Right ventricle myocardium superior (tissue), 1 donor: Measurements from ENCODE around the gene CKM. TPM values are rescaled to one million over a fixed set of nuclear protein-coding genes. Genes with fewer than 3 reads are reported as not detected.
A peak's percentile ranks its signal among the peaks of the same experiment; 100 is the strongest.
"Not testable (repeated sequence)": the region's sequence is repeated elsewhere in the genome, so short reads cannot be mapped to it uniquely, and the experiment has no call there.

Source experiments
- ATAC-seq: fragments of 200-7000 bp; cut with Tn5 transposase; one replicate; pipeline ENCODE4 v1.9.1; 2020; ENCODE audit warnings: mild to moderate bottlenecking; ENCODE audit not compliant: poor library complexity
- DNase-seq: peaks from one replicate; pipeline ENCODE4 v3.0.0-alpha.2; 2020
- intact Hi-C: fragments of 100-400 bp; cut with DNase I; formaldehyde crosslinking; loops from one replicate; pipeline ENCODE4 v1.11.2; 2022
- total RNA-seq: library from RNA; stranded (reverse); fragmentation: NEBNext Ultra II Directional; extraction: Animal tissue kit (Norgen Biotek cat#: 25700); gene quantifications from one replicate; pipeline ENCODE4 v1.2.1, GENCODE V29; 2021
- donor health status: DM: no; HTN: yes; CAD: no; lungs with severe emphysema.

CKM gene
- total RNA-seq, 1 donor from 2014 or later: 6,434 TPM

DNA sequence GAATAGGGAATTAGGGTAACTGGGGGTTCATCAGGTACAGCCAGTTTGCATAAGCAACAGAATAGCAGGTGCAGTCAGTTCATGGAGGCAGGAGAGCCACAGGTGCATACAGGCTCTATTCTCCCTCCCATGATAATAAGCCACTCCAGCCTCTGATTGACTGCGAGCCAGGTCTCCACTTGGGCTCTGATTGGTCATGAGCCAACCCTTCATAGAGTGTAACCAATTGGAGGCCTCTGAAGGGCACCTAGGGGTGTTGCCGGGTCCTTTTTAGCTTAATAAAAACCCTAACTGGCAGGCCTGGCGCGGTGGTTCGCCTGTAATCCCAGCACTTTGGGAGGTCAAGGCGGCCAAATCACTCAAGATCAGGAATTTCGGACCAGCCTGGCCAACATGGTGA, 8.7 kb upstream of the CKM start:
- no peak for ATAC-seq
- intact Hi-C loops: no loop called here
- no peak for DNase-seq

DNA sequence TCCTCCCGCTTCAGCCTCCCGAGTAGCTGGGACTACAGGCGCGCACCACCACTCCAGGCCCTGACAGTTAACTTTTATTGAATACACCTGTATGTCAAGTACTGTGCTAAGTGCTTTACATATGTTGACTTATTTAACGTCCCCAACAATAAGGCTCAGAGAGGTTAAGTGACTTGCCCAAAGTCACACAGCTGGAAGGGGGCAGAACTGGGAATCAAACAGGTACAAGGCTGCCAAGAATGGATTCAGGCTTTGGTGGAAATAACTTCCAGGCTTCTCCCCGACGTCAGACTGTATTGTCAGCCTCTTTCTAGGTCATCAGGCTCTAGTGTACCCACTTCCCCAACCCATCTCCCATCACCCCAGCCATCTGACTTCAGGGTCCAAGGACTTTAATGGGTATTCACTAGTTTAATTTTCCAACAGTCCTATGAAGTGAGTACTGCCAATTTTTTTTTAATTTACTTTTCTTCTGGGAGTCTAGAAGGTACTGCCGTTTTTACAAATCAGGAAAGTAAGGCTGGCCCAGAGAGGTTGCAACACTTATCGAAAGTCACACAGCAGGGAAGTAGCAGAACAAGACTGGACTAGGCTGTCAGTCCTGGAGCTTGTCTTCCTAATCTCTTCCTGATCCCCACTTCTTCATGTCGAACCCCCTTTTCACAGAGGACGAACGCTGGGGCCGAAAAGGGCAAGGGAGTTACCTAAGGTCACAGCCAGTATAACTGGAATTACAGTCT, 4.9 kb upstream of the CKM start:
- DNase-seq (no peak), ATAC-seq (no peak)
- intact Hi-C loops: no loop called here

DNA sequence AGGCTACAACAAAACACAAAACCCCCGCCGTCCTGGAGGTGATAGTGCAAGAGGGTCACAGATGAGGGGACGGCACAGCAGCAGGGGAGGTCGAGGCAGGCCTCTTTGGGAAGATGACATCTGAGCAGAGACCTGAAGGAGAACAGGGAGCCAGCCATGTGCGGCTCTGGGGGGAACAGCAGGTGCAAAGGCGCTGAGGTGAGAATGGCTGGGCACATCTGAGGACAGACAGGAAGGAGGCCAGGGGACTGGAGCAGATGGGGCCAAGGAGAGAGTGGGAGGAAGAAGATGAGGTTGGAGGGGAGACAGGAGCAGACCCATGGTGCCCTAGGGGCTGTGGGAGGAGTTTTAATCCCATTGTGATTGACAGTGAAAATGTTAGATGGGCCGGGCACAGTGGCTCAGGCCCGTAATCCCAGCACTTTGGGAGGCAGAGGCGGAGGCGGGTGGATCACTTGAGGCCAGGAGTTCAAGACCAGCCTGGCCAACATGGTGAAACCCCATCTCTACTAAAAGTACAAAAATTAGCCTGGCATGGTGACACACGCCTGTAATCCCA, 1.8 kb upstream of the CKM start:
- ATAC-seq: no peak
- intact Hi-C loops: no loop called here

DNA sequence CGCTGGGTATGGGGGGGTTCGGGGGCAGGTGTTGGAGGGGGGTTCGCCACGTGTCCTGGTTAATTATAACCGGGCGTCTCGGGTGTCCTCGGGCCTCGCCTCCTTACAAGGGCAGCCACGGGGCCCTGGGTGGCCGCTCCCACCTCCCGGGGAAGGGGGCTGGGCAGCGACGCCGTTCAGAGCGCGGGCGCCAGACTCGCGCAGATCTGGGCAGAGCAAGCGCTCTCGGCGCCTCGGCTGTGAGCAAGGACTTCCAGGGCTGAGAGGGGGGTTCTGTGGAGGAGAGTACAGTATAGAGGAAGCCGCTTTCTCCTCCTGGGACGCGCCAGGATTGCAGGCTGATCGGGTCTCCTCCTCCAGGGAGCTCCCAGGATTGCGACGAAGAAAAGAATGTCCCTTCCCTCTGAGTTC, 1.0 kb upstream of the CKM start:
- ATAC-seq (peak; percentile 73), DNase-seq (peak; percentile 83)
- intact Hi-C loops: no loop called here

More for the DNA sequence above, 1.8 kb upstream of the CKM start:
- no peak for DNase-seq

DNA sequence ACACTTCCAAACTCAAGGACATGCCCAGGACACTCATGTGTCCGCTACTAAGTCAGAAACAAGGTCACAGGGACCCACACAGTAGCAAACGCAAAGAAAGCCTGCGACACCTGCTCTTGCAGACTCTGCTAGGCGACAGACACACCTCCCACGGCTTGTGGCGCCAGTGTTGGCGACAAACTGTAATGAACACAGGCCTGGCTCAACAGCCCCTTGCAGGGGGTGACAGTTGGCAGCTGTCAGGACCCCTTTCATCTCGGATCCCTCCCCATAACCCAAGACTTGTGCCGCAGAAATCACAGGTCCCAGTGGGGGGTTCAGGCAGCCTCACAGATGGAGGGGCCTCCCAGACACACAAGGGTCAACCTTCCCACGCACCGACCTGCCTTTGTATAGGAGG, 364 bp downstream of the CKM start:
- DNase-seq: no peak
- no peak for ATAC-seq
- intact Hi-C loops: no loop called here

DNA sequence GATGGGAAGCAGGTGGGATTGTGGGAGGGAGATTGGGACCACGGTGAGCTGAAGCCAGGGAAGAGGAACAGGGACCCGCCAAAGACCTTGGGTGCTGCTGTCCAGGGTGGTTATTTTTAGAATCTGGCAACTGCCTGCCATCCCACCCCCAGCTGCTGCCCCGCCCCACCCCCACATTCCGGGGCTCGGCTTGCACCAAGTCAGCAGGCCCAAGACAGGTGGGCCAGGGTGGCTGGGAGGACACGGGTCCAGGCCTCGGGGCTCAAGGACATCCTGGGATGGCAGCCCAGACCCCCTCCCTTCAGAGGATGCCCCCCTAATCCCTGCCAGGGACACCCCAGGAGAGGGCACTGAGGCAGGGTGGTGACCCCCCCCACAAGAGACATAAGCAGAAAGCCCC, 827 bp downstream of the CKM start:
- peak; percentile 58 for DNase-seq
- ATAC-seq: peak; percentile 40
- intact Hi-C loops: no loop called here

DNA sequence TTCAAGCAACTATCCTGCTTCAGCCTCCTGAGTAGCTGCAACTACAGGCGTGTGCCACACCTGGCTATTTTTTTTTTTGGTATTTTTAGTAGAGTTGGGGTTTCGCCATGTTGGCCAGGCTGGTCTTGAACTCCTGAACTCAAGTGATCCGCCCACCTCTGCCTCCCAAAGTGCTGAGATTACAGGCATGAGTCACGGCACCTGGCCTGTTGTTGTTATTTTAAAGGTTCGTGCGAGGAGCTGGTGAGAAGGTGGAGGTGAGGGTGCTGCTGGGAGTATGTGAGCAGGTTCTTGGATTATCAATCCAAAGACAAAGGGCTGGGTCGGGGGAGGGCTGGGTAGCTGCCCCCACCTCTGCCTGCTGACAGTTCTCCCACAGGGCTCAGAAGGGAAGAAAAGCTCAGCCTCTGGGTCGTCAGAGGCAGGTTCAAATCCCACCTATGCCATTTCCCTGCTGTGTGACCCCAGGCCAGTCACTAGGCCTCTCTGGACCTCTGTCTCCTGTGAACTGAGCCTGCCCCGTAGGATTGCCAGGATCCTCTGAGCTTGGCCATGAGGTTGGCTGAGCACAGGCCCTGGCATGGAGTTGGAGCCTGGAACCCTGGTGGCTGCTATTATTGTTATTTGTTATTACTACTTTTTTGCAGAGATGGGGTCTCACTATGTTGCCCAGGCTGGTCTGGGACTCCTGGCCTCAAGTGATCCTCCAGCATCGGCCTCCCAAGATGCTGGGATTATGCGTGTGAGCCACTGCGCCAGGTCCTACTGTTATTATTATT, 1.5 kb downstream of the CKM start:
- ATAC-seq: no peak
- no peak for DNase-seq
- intact Hi-C loops: no loop called here

DNA sequence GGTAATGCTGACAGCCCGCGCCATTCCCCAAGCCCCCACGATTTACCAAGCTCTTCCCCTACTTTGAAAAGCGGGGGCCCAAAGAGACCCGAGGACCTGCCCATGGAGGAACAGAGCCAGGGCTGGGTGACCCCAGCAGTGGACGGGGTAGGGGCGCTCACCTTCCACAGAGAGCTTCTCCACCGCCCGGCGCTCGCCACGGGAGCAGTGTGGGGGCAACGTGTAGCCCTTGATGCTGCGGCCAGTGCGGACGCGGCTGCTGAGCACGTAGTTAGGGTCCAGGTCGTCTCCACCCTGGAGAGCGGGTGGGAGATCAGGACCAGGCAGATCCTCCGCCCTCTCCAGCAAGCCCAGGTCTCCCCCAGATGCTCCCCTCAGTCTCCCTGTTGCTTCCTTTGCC, 7.4 kb downstream of the CKM start:
- intact Hi-C loops: no loop called here
- ATAC-seq (no peak), DNase-seq (no peak)

DNA sequence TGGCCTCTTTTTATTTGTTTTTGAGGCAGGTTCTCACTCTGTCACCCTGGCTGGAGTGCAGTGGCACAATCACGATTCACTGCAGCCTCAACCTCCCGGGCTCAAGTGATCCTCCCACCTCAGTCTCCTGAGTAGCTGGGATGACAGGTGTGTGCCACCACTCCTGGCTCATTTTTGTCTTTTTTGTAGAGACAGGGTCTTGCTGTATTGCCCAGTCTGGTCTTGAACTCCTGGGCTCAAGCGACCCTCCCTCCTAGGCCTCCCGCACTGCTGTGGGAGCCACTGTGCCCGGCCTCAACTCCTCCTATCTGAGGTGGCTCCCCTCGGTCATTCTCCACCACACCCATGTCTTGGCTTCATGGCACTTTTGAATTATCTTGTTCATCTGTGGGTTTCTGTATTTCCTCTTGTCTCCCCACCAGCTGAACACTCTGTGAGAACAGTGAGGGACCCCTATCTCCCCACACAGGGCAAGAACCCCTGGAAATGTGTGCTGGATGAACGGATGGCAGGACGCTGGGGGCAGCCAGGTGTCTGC, 7.9 kb downstream of the CKM start:
- intact Hi-C loops: no loop called here
- DNase-seq: no peak
- no peak for ATAC-seq

DNA sequence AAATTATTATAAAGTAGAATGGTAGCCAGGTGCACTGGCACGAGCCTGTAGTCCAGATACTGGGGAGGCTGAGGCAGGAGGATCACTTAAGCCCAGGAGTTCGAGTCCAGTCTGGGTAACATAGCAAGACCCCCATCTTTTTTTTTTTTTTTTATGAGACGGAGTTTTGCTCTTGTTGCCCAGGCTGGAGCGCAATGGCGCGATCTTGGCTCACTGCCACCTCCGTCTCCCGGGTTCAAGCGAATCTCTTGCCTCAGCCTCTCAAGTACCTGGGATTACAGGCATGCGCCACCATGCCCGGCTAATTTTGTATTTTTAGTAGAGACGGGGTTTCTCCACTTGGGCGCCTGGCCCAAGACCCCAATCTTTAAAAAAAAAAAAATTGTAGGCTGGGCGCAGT, 10.4 kb downstream of the CKM start:
- ATAC-seq, intact Hi-C loops: not testable (repeated sequence)

DNA sequence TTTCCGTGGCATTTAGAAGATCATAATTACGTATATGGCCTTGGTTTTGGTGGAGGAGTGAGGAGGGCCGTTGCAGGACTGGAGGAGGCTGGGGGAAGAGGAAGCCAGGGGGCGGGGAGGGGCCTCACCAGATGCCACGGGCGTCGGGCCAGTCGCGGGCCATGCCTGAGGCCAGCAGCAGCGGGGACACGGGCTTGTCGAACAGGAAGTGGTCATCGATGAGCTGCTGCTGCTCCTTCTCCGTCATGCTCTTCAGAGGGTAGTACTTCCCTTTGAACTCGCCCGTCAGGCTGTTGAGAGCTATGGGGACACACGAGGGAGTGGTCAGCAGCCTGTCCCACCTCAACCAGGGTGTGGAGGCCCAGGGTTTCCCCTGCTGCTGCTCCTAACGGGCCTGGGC, 11.1 kb downstream of the CKM start:
- ATAC-seq (no peak), DNase-seq (peak; percentile 55)
- intact Hi-C loops: no loop called here

More for the DNA sequence above, 10.4 kb downstream of the CKM start:
- not testable (repeated sequence) for DNase-seq

DNA sequence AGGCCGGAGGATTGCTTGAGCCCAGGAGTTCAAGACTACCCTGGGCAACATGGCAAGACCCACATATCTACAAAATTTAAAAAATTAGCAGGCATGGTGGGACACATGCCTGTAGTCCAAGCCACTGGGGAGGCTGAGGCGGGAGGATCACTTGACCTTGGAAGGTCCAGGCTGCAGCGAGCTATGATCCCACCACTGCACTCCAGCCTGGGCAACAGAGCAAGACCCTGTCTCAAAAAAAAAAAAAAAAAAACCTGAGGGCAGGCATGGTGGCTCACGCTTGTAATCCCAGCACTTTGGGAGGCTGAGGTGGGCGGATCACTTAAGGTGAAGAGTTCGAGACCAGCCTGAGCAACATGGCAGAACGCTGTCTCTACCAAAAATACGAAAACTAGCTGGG, 13.4 kb downstream of the CKM start:
- intact Hi-C loops, ATAC-seq, DNase-seq: not testable (repeated sequence)

DNA sequence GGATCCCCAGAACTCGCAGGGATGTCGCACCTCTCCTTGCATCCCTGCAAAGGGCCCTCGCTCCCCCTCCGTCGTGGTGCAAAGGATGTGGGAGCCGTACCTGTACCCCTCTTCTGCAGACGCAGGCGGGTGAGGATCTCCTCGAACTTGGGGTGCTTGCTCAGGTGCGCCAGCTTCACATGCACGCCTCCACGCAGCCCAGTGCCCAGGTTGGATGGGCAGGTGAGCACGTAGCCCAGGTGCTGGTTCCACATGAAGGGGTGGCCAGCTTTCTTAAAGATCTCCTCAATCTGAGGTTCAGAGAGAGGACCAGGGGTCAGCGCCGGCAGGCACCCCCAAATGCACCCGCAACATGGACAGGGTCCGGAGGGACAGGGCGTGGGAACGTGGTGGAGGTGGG, 15.3 kb downstream of the CKM start:
- intact Hi-C loops: no loop called here
- ATAC-seq: no peak
- DNase-seq: no peak

DNA sequence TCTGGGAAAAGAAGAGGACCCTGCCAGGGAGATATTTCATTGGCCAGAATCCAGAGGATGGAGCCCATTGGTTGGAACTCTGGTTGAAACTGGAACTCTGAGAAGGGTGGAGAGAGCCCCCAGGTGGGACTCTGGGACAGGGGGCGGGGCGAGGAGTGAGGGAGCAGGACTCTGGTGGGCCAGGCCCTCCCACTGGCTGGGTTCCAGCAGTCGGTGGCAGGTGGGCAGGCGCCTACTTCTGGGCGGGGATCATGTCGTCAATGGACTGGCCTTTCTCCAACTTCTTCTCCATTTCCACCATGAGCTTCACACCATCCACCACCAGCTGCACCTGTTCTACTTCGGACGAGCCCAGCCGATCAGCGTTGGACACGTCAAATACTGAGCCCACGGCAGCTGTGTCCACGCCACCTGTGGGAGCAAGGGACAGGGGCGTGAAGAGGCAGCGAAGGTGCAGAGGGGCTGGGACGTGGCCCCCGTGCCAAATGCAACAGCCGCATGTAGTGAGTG, 16.1 kb downstream of the CKM start:
- DNase-seq (no peak), ATAC-seq (no peak)
- intact Hi-C loops: no loop called here

DNA sequence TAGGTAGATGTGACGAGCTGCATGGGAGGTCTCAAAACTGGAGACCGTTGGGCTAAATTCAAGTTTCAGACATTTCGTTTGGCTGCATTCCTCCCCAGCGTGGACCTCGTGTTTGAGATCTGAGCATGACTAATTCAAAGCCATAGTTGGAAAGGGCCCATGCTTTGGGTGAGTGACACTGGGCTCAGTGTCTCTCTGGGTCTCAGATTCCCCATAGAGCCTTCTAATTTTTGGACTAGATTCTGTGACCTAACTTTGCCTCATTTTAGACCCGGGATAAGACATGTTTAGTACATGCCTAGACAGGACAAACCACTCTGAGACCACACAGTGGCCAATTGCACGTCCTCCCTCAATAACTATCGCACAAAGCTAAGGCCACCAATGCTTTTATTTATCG, 16.6 kb downstream of the CKM start:
- no peak for DNase-seq
- no peak for ATAC-seq
- intact Hi-C loops: no loop called here

DNA sequence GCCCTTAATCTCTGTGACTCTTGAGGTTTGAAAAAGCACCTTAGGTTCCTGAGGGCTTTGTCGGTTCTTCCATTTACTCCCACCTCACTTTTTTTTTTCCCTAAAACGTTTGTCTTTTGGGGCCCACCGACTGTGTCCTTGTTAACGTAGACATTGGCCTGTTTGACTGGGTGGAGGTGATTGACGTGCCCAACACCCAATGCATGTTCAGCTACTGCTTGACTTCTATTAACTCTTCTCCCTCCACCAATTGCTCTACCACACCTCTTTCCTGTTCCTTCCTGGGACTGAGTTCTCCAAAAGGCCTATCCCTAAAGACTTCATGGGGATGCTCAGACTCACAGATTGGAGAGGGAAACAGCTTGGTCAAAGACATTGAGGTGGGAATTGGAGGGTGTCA, 17.3 kb downstream of the CKM start:
- DNase-seq: no peak
- ATAC-seq: no peak
- intact Hi-C loops: no loop called here

DNA sequence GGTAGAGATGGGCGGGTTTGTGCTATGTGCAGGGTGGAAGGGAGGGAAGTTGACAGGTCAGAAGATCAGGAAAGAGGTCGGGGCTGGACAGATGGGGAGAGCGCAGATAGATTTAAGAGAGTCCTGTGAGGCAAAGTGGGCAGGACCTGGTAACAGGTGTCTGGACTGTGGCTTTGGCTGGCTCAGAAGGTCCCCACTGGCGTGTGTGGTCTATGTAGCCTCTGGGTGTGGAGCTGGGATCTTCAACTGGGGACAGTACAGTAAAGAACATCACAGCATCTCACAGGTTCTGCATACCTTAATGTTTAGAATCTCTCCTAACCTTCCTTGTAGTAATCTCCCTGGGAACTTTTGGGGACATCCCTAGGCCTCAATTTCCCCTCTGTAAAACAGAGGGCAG, 17.7 kb downstream of the CKM start:
- DNase-seq (no peak), ATAC-seq (peak; percentile 9)
- intact Hi-C loops: no loop called here

DNA sequence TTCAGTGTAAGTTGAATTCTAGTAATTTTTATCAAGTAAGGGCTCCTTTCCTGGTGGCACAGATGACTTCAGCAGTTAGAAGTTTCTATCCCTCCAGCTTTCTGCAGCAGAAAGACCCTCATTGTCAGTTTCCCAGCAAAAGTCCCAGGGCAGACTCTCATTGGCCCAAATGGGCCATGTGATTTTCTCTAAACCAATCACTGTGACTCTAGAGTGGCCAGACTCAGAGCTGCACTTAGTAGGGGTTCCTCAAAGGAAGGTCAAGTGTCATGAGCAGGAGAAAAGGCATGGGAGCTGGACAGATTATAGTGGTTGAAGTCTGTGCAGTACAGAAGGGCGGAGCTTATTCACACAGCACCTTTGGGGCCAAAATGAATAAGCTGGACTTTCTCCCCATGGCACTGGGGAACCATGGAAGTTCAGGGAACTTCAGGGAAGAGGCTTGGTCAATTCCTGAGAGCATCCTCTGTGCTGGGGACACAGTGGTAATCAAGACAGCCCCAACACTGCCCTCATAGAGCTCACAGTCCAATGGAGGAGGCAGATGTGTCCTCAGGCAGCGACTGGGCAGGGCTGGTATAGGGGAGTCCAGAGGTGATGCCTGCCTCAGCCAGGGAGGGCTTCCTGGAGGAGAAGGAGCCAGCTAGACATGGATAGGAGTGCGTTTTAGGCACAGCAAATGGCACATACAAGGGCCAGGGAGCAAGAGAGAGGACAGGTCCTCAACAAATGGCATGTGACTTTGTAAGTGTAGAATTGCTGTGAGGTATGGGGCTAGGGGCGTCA, 18.3 kb downstream of the CKM start:
- intact Hi-C loops: no loop called here
- DNase-seq (no peak), ATAC-seq (peak; percentile 7)
